IPS DF 19.7 (cell line): ENCODE results near the gene NCK2.

ENCODE experiments used
- DNase-seq: peaks from one replicate; pipeline ENCODE4 v3.0.0-alpha.2; 2013; ENCODE audit warnings: low read depth, low spot score

Gene NCK2

GRCh38 chr2:105790461-105791149 is 45.9 kb downstream of the NCK2 start:
- no peak for DNase-seq

- no peak for DNase-seq
Measured at GRCh38 chr2:105791229-105791628, 46.5 kb downstream of the NCK2 start.

DNA sequence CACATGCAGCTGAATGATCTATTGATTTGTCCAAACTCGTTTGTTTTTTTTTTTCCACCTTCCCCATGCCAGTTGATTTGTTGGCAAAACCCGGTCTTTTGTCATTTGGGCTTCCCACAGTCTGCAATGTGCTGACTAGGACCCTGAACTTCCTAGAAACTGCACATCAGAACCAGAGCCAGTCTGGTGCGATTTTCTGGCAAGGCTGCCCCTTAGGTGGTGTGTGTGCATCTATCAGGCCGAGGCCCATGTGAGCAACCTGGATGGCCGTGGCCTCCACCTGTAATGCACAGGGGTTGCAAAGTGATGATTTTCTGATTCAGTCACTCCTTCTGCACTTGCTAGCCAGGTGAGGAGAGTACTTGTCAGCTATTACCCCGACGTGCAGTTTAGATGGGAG is 47.8 kb downstream of the NCK2 start:
- no peak for DNase-seq

GRCh38 chr2:105793196-105793975 is 48.7 kb downstream of the NCK2 start:
- no peak for DNase-seq

DNA sequence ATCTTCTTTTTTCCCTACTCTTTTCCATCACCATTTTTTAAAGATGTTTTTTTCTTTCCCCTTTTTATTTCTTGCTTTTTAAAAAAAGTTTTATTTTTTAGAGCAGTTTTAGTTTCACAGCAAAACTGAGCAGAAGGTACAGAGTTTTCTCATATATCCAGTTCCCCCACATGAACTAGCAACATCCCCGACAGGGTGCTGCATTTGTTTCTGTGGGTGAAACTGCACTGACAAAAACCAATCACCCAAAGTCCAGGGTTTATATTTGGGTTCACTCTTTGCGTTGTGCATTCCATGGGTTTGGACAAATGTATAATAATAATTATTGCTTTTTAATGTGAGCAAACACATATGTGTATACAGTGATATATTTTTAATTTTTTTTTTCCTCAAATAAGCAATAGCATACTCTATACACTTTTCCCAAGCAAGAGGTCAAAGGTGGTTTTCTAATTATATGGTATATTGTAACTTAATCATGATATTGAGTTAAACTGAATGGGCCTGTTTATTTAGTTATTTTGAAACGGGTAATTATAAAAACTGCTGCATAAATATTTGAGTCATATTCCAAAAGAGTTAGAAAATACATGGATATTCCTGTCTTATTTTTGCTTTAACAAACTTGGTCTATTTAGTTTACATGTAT is 50.3 kb downstream of the NCK2 start:
- no peak for DNase-seq

DNA sequence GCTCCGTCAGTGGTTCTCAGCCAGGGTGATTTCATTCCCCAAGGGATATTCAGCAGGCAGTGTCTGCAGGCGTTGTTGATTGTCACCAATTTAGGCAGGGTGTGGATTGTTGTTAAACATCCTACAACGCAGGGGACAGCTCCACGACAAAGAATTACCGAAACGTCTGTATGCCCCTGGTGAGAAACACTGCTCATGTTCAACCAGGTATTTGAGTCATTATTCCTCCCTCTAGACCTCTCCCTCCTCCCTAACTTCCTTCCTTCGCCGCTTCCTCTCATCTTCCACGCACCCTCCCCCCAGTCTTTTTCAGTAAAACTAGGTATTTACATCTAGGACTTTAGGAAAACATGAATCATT is 50.8 kb downstream of the NCK2 start:
- DNase-seq = no peak

DNA sequence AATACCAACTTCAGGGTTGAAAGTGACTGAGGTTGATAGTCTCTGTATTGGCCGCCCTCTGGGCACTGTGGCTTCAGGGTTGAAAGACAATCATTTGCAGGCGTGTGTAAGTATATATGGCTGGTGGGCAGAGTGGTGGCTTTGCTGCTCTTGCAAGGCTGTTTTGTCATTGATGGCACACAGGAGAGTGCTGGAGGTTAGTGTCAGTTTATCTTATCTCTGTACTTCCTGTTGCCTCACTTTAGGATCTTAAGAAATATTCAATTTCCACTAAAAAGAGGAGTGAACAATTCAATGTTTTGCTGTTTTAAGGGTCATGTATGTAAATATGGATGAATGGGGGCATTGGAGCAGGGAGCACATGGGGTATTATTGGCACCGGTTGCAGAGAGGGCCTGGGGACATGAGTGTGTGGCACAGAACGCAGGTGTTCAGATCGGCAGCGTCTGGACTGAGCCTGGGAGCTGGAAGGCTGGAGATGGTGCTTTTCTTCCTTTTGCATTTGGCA is 51.5 kb downstream of the NCK2 start:
- DNase-seq = no peak

DNA sequence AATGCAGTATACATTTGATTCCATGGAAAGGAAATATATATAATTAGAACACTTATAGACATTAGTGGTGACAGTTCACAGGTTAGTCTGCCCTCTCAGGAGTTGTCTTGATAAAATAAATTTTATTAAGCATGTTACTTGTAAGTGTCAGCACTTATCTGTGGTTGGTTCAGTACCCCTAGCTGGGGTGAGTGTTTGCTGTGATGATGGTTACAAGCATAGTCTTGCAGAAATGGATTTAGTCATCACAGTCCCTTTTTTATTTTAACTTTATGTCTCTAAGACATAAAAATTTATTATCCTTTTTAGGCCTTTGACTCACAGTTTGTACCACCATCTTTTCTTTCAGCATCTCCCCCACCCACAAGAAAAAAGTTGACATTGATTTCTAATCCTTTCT is 52.1 kb downstream of the NCK2 start:
- no peak for DNase-seq

DNA sequence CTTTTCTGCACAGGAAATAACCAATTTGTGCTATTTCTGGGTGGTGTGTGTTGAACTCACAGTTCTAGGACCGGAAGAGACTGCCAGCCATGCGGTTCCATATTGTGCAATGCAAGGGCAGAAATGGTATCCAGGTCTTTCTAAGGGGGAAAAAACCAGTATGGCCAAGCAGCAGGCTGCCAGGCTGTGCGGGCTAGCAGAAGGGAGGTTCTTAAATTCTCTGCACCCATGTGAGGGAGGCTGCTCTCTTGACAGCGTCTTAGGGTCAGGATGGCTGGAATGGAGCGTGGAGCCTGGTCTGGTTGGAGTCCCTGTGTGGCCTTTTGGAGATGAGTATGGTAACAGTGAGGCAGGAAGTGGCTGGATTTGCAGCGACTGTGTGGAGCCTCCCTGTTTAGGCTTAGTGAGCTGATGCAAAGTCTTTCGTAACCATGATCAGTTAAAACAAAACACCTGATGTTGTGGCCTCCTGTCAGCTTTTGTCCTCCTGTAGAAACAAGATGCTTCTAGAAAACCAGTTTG is 52.6 kb downstream of the NCK2 start:
- DNase-seq = no peak

- DNase-seq = no peak
Measured at GRCh38 chr2:105798595-105798994, 53.9 kb downstream of the NCK2 start.

- DNase-seq = no peak
Measured at GRCh38 chr2:105800036-105800713, 55.5 kb downstream of the NCK2 start.

DNA sequence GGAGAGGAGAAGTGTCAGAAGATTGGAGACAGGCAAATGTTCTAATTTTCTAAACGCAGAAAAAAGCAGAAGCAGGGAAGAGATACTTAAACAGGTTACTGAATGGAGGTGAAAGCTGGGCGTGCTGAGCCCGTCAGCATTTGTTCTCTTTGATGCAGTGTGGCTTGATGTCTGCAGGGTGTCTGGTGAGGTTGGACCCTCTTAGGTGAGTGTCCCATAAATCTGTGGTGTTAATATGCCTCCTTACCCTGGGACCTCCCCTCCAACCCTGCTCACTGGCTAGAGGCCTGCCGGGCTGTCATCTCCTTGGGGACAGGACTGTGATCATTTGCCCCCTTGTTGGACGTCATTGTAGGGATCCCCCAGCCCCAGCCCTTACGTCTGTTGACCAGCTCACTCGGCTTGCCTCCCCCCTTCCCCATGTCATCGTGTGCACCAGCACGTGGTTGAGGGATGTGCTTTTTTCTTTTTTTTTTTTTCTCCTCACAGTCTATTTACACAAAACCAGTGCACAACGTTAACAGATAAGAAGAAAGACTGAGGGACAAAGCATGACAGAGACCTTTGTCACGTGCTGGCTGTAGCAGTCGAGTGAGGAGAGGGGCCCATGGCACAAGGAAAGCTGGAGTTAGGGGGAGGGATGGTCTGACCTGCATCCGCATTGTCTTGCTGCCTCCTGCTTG is 56.4 kb downstream of the NCK2 start:
- no peak for DNase-seq

DNA sequence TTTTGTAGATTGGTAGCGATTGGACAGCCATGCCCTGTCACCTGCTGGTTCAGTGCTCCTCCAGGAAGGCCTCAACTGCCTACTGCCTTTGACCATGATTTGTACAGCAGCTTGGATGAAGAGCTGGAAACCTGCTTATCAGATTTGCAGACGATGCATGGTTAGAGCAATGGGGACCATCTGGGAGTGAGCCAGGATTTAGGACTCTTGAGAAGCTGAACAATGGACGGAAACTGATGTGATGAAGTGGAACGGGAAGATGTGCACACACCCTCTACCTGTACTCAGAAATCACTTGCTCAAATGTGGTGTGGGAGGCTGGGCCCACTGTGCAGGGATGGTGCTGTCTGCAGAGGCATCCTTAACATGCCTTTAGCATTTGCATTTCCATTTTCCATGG is 57.2 kb downstream of the NCK2 start:
- no peak for DNase-seq

- no peak for DNase-seq
Measured at GRCh38 chr2:105802587-105802986, 57.9 kb downstream of the NCK2 start.

- DNase-seq = no peak
Measured at GRCh38 chr2:105803337-105803736, 58.6 kb downstream of the NCK2 start.

DNA sequence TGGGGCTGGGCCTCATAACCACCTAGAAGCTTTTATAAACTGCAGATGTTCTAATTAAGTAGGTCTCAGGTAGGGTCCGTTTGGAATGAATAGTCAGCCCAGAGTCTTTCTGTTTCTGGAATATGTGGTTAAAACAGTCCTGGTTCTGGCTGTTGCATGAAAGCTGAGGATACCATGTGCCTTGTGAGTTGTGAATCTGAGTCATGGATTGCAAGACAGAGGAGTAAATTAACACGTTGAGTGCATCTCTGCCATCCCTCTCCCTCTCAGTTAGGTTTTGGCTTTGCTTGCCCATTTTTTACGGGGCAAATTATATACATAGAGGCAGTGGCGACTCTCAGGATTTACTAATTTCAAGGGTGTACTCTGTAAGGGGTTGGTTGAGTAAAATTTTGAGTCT is 59.1 kb downstream of the NCK2 start:
- DNase-seq = no peak

GRCh38 chr2:105804266-105804665 is 59.6 kb downstream of the NCK2 start:
- no peak for DNase-seq

DNA sequence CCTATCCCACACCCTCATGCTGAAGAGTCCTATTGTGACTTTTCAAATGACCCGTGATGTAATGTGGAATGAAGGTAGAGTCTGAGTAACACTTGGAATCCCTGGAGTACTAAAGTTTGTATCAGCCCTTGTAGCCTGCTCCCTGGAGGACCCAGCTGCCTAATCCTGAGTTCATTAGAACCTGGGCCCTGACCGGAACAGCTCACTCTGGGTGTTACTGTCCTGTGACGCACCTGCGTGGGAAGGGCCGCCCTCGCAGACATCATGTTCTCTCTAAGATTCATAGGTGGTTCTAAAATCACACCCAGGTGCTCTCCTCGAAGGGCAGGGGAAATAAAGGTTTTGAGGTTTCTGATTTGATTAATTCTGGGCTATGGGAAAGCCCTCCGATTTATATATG is 62.3 kb downstream of the NCK2 start:
- DNase-seq = no peak

- no peak for DNase-seq
Measured at GRCh38 chr2:105808423-105809096, 63.8 kb downstream of the NCK2 start.

- no peak for DNase-seq
Measured at GRCh38 chr2:105809097-105809473, 64.4 kb downstream of the NCK2 start.

DNA sequence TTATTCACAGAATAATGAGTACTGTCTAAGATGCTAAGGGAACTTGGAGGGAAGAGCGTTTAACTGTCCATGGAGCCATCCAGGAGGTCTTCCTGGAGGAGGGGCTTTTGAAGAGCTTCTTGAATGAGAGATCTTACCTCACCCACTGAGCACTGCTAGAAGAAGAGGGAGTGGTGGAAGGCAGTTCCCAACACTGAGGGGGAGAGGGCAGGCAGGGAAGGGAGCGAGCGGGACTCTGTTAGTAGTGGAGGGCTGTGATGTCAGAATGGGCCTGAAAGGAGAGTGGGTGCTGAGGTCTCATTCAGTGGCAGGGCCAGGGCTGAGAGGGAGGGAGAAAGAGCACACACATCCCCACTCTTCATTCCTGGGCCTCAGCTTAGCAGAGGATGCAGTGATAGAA is 65.0 kb downstream of the NCK2 start:
- no peak for DNase-seq
